ENCODE data around the gene ANKRD42.

Gene ANKRD42

GRCh38 chr11:83193315-83194280 is at the start of gene ANKRD42:
Gene ANKRD42, plus strand, starts transcription at chr11:83193712. Its CDS starts 959 bp downstream, at chr11:83194671.
- Mint-ChIP-seq H3K27me3 (no peaks in the 10 kb centered on the region), H3K36me3 (peaks cover 17% of the 10 kb centered on the region), H3K27ac (peak within 1 kb of the TSS; percentile 93), H3K4me3 (peak within 1 kb of the TSS; percentile 100), H3K4me1 (peaks cover 48% of the 10 kb centered on the region), H3K9me3 (no peaks in the 10 kb centered on the region)

GRCh38 chr11:83147895-83148294 is 45.6 kb upstream of the ANKRD42 start:
- Mint-ChIP-seq H3K36me3 (no peaks in the 10 kb centered on the region), H3K4me1 (no peaks in the 10 kb centered on the region), H3K4me3 (no peak overlapping the region), H3K27me3 (peaks cover 1% of the 10 kb centered on the region), H3K9me3 (no peaks in the 10 kb centered on the region), H3K27ac (no peak overlapping the region)

- Mint-ChIP-seq H3K27ac (no peak overlapping the region), H3K27me3 (no peaks in the 10 kb centered on the region), H3K4me1 (peaks cover 4% of the 10 kb centered on the region), H3K4me3 (no peak overlapping the region), H3K9me3 (no peaks in the 10 kb centered on the region), H3K36me3 (no peaks in the 10 kb centered on the region)
Measured at GRCh38 chr11:83150450-83150849, 43.1 kb upstream of the ANKRD42 start.

- Mint-ChIP-seq H3K4me3 (no peak overlapping the region), H3K4me1 (peaks cover 6% of the 10 kb centered on the region), H3K9me3 (no peaks in the 10 kb centered on the region), H3K27ac (no peak overlapping the region), H3K27me3 (no peaks in the 10 kb centered on the region), H3K36me3 (no peaks in the 10 kb centered on the region)
Measured at GRCh38 chr11:83151274-83151977, 42.1 kb upstream of the ANKRD42 start.

- peaks cover 6% of the 10 kb centered on the region for H3K4me1 Mint-ChIP-seq
- H3K27me3 Mint-ChIP-seq: no peaks in the 10 kb centered on the region
- no peak overlapping the region for H3K4me3 Mint-ChIP-seq
- no peak overlapping the region for H3K27ac Mint-ChIP-seq
- no peaks in the 10 kb centered on the region for H3K9me3 Mint-ChIP-seq
- peaks cover 2% of the 10 kb centered on the region for H3K36me3 Mint-ChIP-seq
Measured at GRCh38 chr11:83152264-83152663, 41.2 kb upstream of the ANKRD42 start.

- peaks cover 6% of the 10 kb centered on the region for H3K4me1 Mint-ChIP-seq
- H3K9me3 Mint-ChIP-seq: no peaks in the 10 kb centered on the region
- no peaks in the 10 kb centered on the region for H3K27me3 Mint-ChIP-seq
Measured at GRCh38 chr11:83153764-83154163, 39.7 kb upstream of the ANKRD42 start.

GRCh38 chr11:83156144-83156995 is 37.1 kb upstream of the ANKRD42 start:
- Mint-ChIP-seq H3K4me3 (peak overlapping the region; percentile 99), H3K27ac (peak overlapping the region; percentile 98), H3K9me3 (no peaks in the 10 kb centered on the region)

More at GRCh38 chr11:83153764-83154163, 39.7 kb upstream of the ANKRD42 start:
- Mint-ChIP-seq H3K27ac (no peak overlapping the region), H3K4me3 (no peak overlapping the region), H3K36me3 (peaks cover 9% of the 10 kb centered on the region)

GRCh38 chr11:83156996-83157593 is 36.4 kb upstream of the ANKRD42 start, which contains the start of gene PCF11:
Gene PCF11, plus strand, starts transcription at chr11:83157131. Its CDS starts 309 bp downstream, at chr11:83157440.
- H3K4me1 Mint-ChIP-seq: peaks cover 34% of the 10 kb centered on the region
- peaks cover 25% of the 10 kb centered on the region for H3K36me3 Mint-ChIP-seq
- H3K27me3 Mint-ChIP-seq: no peaks in the 10 kb centered on the region
- peak within 1 kb of the TSS; percentile 99 for H3K4me3 Mint-ChIP-seq
- H3K9me3 Mint-ChIP-seq: no peaks in the 10 kb centered on the region
- H3K27ac Mint-ChIP-seq: peak within 1 kb of the TSS; percentile 98

More at GRCh38 chr11:83156144-83156995, 37.1 kb upstream of the ANKRD42 start:
- no peaks in the 10 kb centered on the region for H3K27me3 Mint-ChIP-seq
- peaks cover 26% of the 10 kb centered on the region for H3K4me1 Mint-ChIP-seq
- H3K36me3 Mint-ChIP-seq: peaks cover 23% of the 10 kb centered on the region

GRCh38 chr11:83157594-83158356 is 35.7 kb upstream of the ANKRD42 start:
- H3K4me3 Mint-ChIP-seq: peak overlapping the region; percentile 99
- peaks cover 25% of the 10 kb centered on the region for H3K36me3 Mint-ChIP-seq
- H3K27me3 Mint-ChIP-seq: no peaks in the 10 kb centered on the region
- no peaks in the 10 kb centered on the region for H3K9me3 Mint-ChIP-seq
- peak overlapping the region; percentile 98 for H3K27ac Mint-ChIP-seq
- H3K4me1 Mint-ChIP-seq: peaks cover 40% of the 10 kb centered on the region

GRCh38 chr11:83158357-83158786 is 35.1 kb upstream of the ANKRD42 start:
- no peaks in the 10 kb centered on the region for H3K27me3 Mint-ChIP-seq
- H3K9me3 Mint-ChIP-seq: no peaks in the 10 kb centered on the region
- H3K27ac Mint-ChIP-seq: peak overlapping the region; percentile 98
- H3K36me3 Mint-ChIP-seq: peaks cover 25% of the 10 kb centered on the region
- H3K4me1 Mint-ChIP-seq: peaks cover 45% of the 10 kb centered on the region
- H3K4me3 Mint-ChIP-seq: peak overlapping the region; percentile 99

- Mint-ChIP-seq H3K27me3 (no peaks in the 10 kb centered on the region), H3K4me3 (peak overlapping the region; percentile 99), H3K9me3 (no peaks in the 10 kb centered on the region), H3K36me3 (peaks cover 25% of the 10 kb centered on the region), H3K27ac (peak overlapping the region; percentile 96), H3K4me1 (peaks cover 54% of the 10 kb centered on the region)
Measured at GRCh38 chr11:83158965-83159901, 34.3 kb upstream of the ANKRD42 start.

- H3K4me1 Mint-ChIP-seq: peaks cover 59% of the 10 kb centered on the region
- H3K36me3 Mint-ChIP-seq: peaks cover 28% of the 10 kb centered on the region
- H3K27me3 Mint-ChIP-seq: no peaks in the 10 kb centered on the region
Measured at GRCh38 chr11:83159902-83160865, 33.3 kb upstream of the ANKRD42 start.

More at GRCh38 chr11:83159902-83160865, 33.3 kb upstream of the ANKRD42 start:
- Mint-ChIP-seq H3K9me3 (no peaks in the 10 kb centered on the region), H3K27ac (peak overlapping the region; percentile 96), H3K4me3 (peak overlapping the region; percentile 99)

All from activated naive CD4-positive, alpha-beta T cell treated with anti-CD3 and anti-CD28 coated beads, Interleukin-2, amount 50 U/mL, for 24 hours (primary cell).